Epidermal melanocyte (primary cell): ENCODE data around the gene LCOR.
A peak's percentile ranks its signal among the peaks of the same experiment; 100 is the strongest.
"Not testable (repeated sequence)": the region's sequence is repeated elsewhere in the genome, so short reads cannot be mapped to it uniquely, and the experiment has no call there.

ENCODE experiments used
- DNase-seq: peaks from one replicate; pipeline ENCODE4 v3.0.0; 2011; ENCODE audit warnings: low spot score; ENCODE audit not compliant: insufficient read length

LCOR gene

GRCh38 chr10:96831867-96832720 lies at the start of gene LCOR:
Gene LCOR (plus strand): TSS chr10:96832298. CDS start chr10:96949058, 116,760 bp downstream.
- DNase-seq = peak; percentile 89

- DNase-seq = no peak
These were observed 47.8 kb upstream of the LCOR start for GRCh38 chr10:96784253-96784652.

- no peak for DNase-seq
These were observed 42.5 kb upstream of the LCOR start for GRCh38 chr10:96789571-96790108.

- no peak for DNase-seq
These were observed 40.2 kb upstream of the LCOR start for GRCh38 chr10:96791902-96792301.

- DNase-seq = no peak
These were observed 37.0 kb upstream of the LCOR start for GRCh38 chr10:96794836-96795733.

- no peak for DNase-seq
These were observed 34.6 kb upstream of the LCOR start for GRCh38 chr10:96797485-96797884.

- no peak for DNase-seq
These were observed 28.8 kb upstream of the LCOR start for GRCh38 chr10:96803288-96803664.

- DNase-seq = no peak
These were observed 17.8 kb upstream of the LCOR start for GRCh38 chr10:96814264-96814663.

- not testable (repeated sequence) for DNase-seq
These were observed 13.1 kb upstream of the LCOR start for GRCh38 chr10:96818971-96819370.

- no peak for DNase-seq
These were observed 11.3 kb upstream of the LCOR start for GRCh38 chr10:96820765-96821164.

GRCh38 chr10:96826438-96826837 lies 5.7 kb upstream of the LCOR start:
- DNase-seq = no peak

- no peak for DNase-seq
These were observed 3.5 kb upstream of the LCOR start for GRCh38 chr10:96828609-96829008.

- no peak for DNase-seq
These were observed 2.9 kb upstream of the LCOR start for GRCh38 chr10:96829029-96829773.

- no peak for DNase-seq
These were observed 1.4 kb upstream of the LCOR start for GRCh38 chr10:96830511-96831199.

GRCh38 chr10:96831200-96831866 lies 765 bp upstream of the LCOR start:
- DNase-seq = no peak

GRCh38 chr10:96832721-96833219 lies 672 bp downstream of the LCOR start:
- DNase-seq = peak; percentile 78

GRCh38 chr10:96833220-96834001 lies 1.3 kb downstream of the LCOR start:
- peak; percentile 21 for DNase-seq

- DNase-seq = no peak
These were observed 2.0 kb downstream of the LCOR start for GRCh38 chr10:96834120-96834519.

- no peak for DNase-seq
These were observed 3.8 kb downstream of the LCOR start for GRCh38 chr10:96835899-96836298.
